Measurements from ENCODE around the gene FADS2.

FADS2 gene

GRCh38 chr11:61815790-61816735 lies 12.0 kb upstream of the FADS2 start:
- ChIA-PET POLR2A (interaction anchor here (0.7 to 2.4 kb wide), 11 partner anchors 10 to 155 kb away, joined by 3 to 14 read pairs (median 5); partner anchors contain the start of genes FADS2, FEN1, FTH1 and TMEM258), CTCF (interaction anchor here (0.7 to 7.3 kb wide), 15 partner anchors 10 to 370 kb away, joined by 3 to 91 read pairs (median 8); partner anchors contain the start of gene FADS2)
- TF ChIP-seq CTCF (IDR thresholded peaks at IDR 0.05; ENCODE audit: insufficient read depth, low read length, missing control alignments), result no peak
- DNase-seq (ENCODE audit: low read depth, low spot score), result no peak
- H3K4me3 ChIP-seq (ENCODE audit: low read depth, low read length), result peak overlapping the region; percentile 82

- POLR2A ChIA-PET, result no interaction called here
- peak; percentile 89 for TF ChIP-seq CTCF (IDR thresholded peaks at IDR 0.05; ENCODE audit: insufficient read depth, low read length, missing control alignments)
- CTCF ChIA-PET, result interaction anchor here (0.7 to 7.3 kb wide), 9 partner anchors 10 to 291 kb away, joined by 3 to 91 read pairs (median 8); partner anchors contain the start of gene FADS2
- peak within 1 kb of the TSS; percentile 82 for H3K4me3 ChIP-seq (ENCODE audit: low read depth, low read length)
- DNase-seq (ENCODE audit: low read depth, low spot score), result peak; percentile 60
These were observed 11.2 kb upstream of the FADS2 start, which contains the start of gene FADS1 for GRCh38 chr11:61816736-61817455. Gene FADS1 (minus strand): TSS chr11:61817003. CDS start chr11:61816929, 74 bp downstream.

- DNase-seq (ENCODE audit: low read depth, low spot score), result no peak
- CTCF ChIA-PET, result interaction anchor here (0.7 to 7.3 kb wide), 17 partner anchors 9 to 306 kb away, joined by 3 to 91 read pairs (median 4); partner anchors contain the start of genes FADS2 and INCENP
- peak overlapping the region; percentile 82 for H3K4me3 ChIP-seq (ENCODE audit: low read depth, low read length)
- POLR2A ChIA-PET, result interaction anchor here (1.6 kb wide), 1 partner anchor 10 kb away, joined by 7 read pairs; the partner anchor contains the start of gene FADS2
- no peak for TF ChIP-seq CTCF (IDR thresholded peaks at IDR 0.05; ENCODE audit: insufficient read depth, low read length, missing control alignments)
These were observed 10.5 kb upstream of the FADS2 start for GRCh38 chr11:61817471-61818202.

GRCh38 chr11:61820174-61820573 lies 7.9 kb upstream of the FADS2 start:
- DNase-seq (ENCODE audit: low read depth, low spot score), result no peak
- ChIA-PET CTCF (interaction anchor here (1.0 to 2.3 kb wide), 5 partner anchors 9 to 288 kb away, joined by 3 to 10 read pairs (median 6); no protein-coding TSS in a partner anchor), POLR2A (no interaction called here)
- H3K4me3 ChIP-seq (ENCODE audit: low read depth, low read length), result no peak overlapping the region
- no peak for TF ChIP-seq CTCF (IDR thresholded peaks at IDR 0.05; ENCODE audit: insufficient read depth, low read length, missing control alignments)

GRCh38 chr11:61826930-61827570 lies 1.1 kb upstream of the FADS2 start:
- peak overlapping the region; percentile 84 for H3K4me3 ChIP-seq (ENCODE audit: low read depth, low read length)
- ChIA-PET POLR2A (no interaction called here), CTCF (interaction anchor here (1.9 to 6.0 kb wide), 2 partner anchors 10 to 30 kb away, joined by 8 to 53 read pairs; partner anchors contain the start of gene FADS1)
- no peak for TF ChIP-seq CTCF (IDR thresholded peaks at IDR 0.05; ENCODE audit: insufficient read depth, low read length, missing control alignments)
- DNase-seq (ENCODE audit: low read depth, low spot score), result no peak

All from AG04449 (cell line).